Loucy (cell line): ENCODE measurements around the gene ROGDI.

Experiments used
- CTCF ChIP-seq: fragments of 200-600 bp; sonication (generic); conservative IDR thresholded peaks from 2 replicates; pipeline ENCODE4 v1.5.1; 2014; ENCODE audit warnings: mild to moderate bottlenecking, antibody characterized with exemption, low read length
- EZH2phosphoT487 ChIP-seq: fragments of 200-600 bp; IDR thresholded peaks from 2 replicates; pipeline ENCODE4 v1.6.1; 2018; ENCODE audit warnings: antibody characterized with exemption, mild to moderate bottlenecking, moderate library complexity, borderline replicate concordance

- TF ChIP-seq CTCF (no peak), EZH2phosphoT487 (no peak)
Measured at GRCh38 chr16:4790871-4791270, 11.6 kb downstream of the ROGDI start.
